HG03442 (cell line): ENCODE data around the gene APMAP.
"Not testable (repeated sequence)": the region's sequence is repeated elsewhere in the genome, so short reads cannot be mapped to it uniquely, and the experiment has no call there.

Source experiments
- ATAC-seq: cut with Tn5 transposase; IDR thresholded peaks from one replicate; pipeline ENCODE4 v1.9.1; 2021; ENCODE audit warnings: mild to moderate bottlenecking, moderate library complexity; ENCODE audit not compliant: unreplicated experiment

APMAP gene

GRCh38 chr20:24936526-24937407 lies 55.8 kb downstream of the APMAP start:
- no peak for ATAC-seq

- no peak for ATAC-seq
Observed at GRCh38 chr20:24935766-24936525, 56.6 kb downstream of the APMAP start.

DNA sequence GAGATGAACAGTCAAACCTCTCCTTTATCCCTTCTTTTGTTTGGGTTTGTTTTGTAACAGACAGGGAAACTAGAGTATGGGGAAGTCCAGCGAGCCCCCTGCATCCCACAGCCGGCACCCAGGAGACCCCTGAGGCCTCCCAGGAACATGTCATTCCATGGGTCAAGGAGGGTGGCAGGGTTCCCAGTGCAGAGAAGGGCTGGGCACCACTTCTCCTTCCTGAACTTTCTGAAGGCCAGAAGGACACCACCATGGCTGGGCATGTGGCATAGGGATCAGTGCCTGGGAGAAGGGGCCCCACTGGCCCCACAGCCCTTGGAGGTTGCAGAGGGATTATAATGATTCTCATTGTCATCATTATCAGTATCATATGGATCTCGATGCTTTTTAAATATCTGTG lies 57.4 kb downstream of the APMAP start:
- ATAC-seq = no peak

GRCh38 chr20:24934716-24935115 lies 57.8 kb downstream of the APMAP start:
- ATAC-seq = no peak

DNA sequence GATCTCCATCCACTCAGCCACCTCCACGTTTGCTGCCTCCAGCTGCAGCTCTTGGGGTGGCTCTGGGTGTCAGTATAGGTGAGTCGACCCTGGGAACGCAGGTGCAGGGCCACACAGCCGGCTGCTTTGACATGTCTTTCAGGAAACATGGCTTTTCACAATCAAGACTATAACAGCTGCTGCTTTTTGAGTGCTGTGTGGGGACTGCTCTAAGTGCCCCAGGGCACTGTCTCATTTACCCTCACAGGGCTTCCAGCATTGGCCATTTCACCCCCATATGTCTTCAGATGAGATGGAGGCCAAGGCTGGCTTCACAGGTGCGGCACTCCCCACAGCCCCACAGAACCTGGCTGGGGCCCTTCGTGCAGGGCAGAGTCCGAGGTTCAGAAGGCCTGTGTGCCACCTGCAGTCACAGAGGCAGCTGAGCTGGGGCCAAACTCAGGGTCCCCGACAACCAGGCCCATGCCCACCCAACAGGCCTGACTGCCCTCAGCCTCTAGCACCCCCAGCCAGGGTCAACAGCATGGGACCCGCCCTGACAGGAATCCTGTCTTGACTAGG lies 58.4 kb downstream of the APMAP start:
- ATAC-seq = no peak

DNA sequence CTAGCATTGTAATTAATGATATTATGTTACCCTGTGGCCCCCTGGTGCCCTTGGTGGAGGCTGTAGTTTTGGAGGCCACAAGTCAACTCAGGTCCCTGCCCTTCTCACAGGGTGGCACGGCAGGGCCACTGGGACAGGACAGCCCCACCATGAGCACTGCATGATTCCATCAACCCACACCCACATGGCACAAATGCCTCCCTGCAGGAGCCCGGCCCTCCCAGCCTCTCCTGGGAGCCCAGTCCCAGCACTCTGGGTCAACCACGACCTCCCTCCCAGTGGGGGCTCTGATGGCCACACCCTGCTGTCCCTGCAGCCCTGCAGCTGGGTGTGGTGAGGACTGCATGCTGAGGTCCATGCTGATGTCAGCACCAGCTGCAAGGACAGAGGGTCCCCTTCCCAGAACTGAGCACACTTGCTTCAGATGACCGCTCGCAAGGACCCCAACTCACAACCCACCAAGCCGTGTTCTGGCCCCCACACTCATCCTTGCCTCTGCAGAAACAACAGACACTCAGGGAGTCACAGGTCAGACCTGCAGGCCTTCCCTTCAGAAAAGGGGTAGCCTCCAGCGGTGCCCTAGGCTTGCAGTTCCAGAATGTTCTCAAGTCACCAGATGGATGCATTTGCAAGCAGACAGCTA lies 59.2 kb downstream of the APMAP start:
- no peak for ATAC-seq

- ATAC-seq = not testable (repeated sequence)
Observed at GRCh38 chr20:24931893-24932292, 60.7 kb downstream of the APMAP start.

GRCh38 chr20:24930724-24931688 lies 61.5 kb downstream of the APMAP start:
- not testable (repeated sequence) for ATAC-seq

GRCh38 chr20:24929867-24930723 lies 62.5 kb downstream of the APMAP start:
- not testable (repeated sequence) for ATAC-seq

GRCh38 chr20:24929259-24929658 lies 63.3 kb downstream of the APMAP start:
- not testable (repeated sequence) for ATAC-seq

DNA sequence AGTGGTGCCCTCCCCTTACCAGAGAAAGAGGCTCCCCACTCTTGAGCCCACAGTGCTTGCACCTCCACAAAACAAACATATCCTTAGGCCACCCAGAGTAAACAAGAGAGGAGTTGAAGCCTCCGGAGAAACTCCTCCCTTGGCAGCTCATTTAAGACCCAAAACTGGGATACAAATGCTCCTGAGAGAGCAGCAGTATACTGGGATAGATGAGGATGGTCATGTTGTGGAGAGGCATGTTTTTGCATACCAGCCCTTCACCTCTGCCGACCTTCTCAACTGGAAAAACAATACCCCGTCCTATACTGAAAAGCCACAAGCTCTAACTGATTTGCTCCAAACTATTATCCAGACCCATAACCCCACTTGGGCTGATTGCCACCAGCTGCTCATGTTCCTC lies 71.8 kb downstream of the APMAP start:
- ATAC-seq = not testable (repeated sequence)

GRCh38 chr20:24919665-24920064 lies 72.9 kb downstream of the APMAP start:
- ATAC-seq = not testable (repeated sequence)

GRCh38 chr20:24918579-24919566 lies 73.7 kb downstream of the APMAP start:
- ATAC-seq = no peak

DNA sequence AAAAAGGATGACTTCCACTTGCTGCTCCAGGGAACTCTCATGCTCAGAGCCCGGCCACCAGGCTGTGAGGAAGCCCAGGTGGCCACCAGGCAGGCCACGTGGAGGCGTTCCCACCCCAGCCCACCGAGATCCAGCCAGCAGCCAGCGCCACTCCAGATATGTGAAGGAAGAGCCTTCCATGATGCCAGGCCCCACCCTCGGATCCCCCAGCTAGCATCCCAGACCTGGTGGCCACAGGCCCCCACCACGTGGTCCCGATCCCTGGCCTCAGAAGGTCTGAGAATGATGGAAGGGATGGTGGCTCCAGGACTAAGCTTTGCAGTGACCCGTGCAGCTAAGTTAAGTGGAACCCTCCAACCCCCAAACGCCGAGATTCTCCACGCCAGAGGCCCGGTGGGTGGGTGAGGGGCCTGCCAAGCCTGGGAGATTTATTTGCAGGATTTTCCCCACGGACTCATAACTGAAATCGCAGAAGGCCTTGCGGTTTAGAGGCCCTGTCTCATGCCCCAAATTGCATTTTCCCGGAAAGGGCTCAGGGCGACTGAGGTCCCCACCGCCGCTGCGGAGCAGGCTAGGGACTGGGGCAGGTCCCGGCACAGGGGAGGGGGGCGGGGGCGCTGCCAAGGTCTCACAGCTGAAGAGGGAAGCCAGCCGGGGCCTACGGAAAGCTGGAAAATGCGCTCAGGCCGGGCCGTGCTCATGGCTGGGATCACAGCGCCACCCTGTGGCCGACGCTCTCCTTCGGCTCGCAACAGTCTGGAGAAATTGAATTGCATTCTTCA lies 74.6 kb downstream of the APMAP start:
- ATAC-seq = peak; percentile 75

GRCh38 chr20:24917056-24917455 lies 75.5 kb downstream of the APMAP start:
- no peak for ATAC-seq

GRCh38 chr20:24916412-24916811 lies 76.1 kb downstream of the APMAP start:
- ATAC-seq = no peak

- no peak for ATAC-seq
Observed at GRCh38 chr20:24915892-24916291, 76.7 kb downstream of the APMAP start.
